LNCaP clone FGC (cell line): ENCODE measurements around the gene UNC13D.

ENCODE experiments used
- DNase-seq: peaks from one replicate; pipeline ENCODE4 v3.0.0-alpha.2; 2011; ENCODE audit warnings: low read depth
- H3K4me3 ChIP-seq: 2 replicates; pipeline ENCODE4 v1.5.1; 2011; ENCODE audit warnings: mild to moderate bottlenecking, low read depth, low read length, control low read depth
- CTCF ChIP-seq: IDR thresholded peaks from 2 replicates; pipeline ENCODE4 v1.5.1; 2012; ENCODE audit warnings: mild to moderate bottlenecking; ENCODE audit not compliant: control insufficient read depth, insufficient read depth; ENCODE audit errors: extremely low read depth

The UNC13D gene

GRCh38 chr17:75820094-75821080 lies 23.8 kb downstream of the UNC13D start:
- H3K4me3 ChIP-seq, result no peak overlapping the region
- no peak for TF ChIP-seq CTCF
- DNase-seq, result no peak

- DNase-seq, result no peak
- H3K4me3 ChIP-seq, result no peak overlapping the region
- no peak for TF ChIP-seq CTCF
Observed at GRCh38 chr17:75819678-75820077, 24.5 kb downstream of the UNC13D start.

GRCh38 chr17:75819116-75819515 lies 25.1 kb downstream of the UNC13D start:
- TF ChIP-seq CTCF, result no peak
- DNase-seq, result no peak
- H3K4me3 ChIP-seq, result no peak overlapping the region

- TF ChIP-seq CTCF, result no peak
- no peak for DNase-seq
- no peak overlapping the region for H3K4me3 ChIP-seq
Observed at GRCh38 chr17:75818326-75818885, 25.8 kb downstream of the UNC13D start.

GRCh38 chr17:75817571-75817970 lies 26.6 kb downstream of the UNC13D start:
- no peak for TF ChIP-seq CTCF
- H3K4me3 ChIP-seq, result no peak overlapping the region
- DNase-seq, result no peak

GRCh38 chr17:75816693-75817092 lies 27.5 kb downstream of the UNC13D start:
- no peak overlapping the region for H3K4me3 ChIP-seq
- no peak for TF ChIP-seq CTCF
- DNase-seq, result no peak

- TF ChIP-seq CTCF, result no peak
- no peak overlapping the region for H3K4me3 ChIP-seq
- no peak for DNase-seq
Observed at GRCh38 chr17:75815399-75815798, 28.8 kb downstream of the UNC13D start.
